Peyer's patch (tissue), 4 donors: ENCODE measurements around the gene TMEM266. TPM values are rescaled to one million over a fixed set of nuclear protein-coding genes. Genes with fewer than 3 reads are reported as not detected.

Source experiments
- DNase-seq, 3 donors: peaks; one replicate each; pipeline ENCODE4 v3.0.0-alpha.2; 2017 to 2019
- H3K27ac ChIP-seq, 4 donors: fragments of 200-600 bp; sonication (generic); one replicate each; pipeline ENCODE4 v1.5.1; 2016 to 2019
- H3K27me3 ChIP-seq, 2 donors: fragments of 200-600 bp; sonication (generic); one replicate each; pipeline ENCODE4 v1.5.1; 2019
- H3K36me3 ChIP-seq, 3 donors: fragments of 200-600 bp; sonication (generic); one replicate each; pipeline ENCODE4 v1.5.1; 2016 to 2019
- H3K4me1 ChIP-seq, 4 donors: fragments of 200-600 bp; sonication (generic); one replicate each; pipeline ENCODE4 v1.5.1; 2016 to 2019
- H3K4me3 ChIP-seq, 4 donors: fragments of 200-600 bp; sonication (generic); 1 replicate in 3 of 4; 2 replicates in 1 of 4; pipeline ENCODE4 v1.5.1; 2016 to 2019; ENCODE audit warnings: mild to moderate bottlenecking in 1 of 4
- H3K9me3 ChIP-seq, 4 donors: fragments of 200-600 bp; sonication (generic); one replicate each; pipeline ENCODE4 v1.5.1; 2016 to 2019; ENCODE audit warnings: mild to moderate bottlenecking in 1 of 4
- CTCF ChIP-seq, 6 experiments: fragments of 450-650 bp in 4 of 6; fragments of 200-600 bp in 2 of 6; sonication (generic) in 1 of 6; IDR thresholded peaks; one replicate each; pipeline ENCODE4 v1.5.1; 2017 to 2019; ENCODE audit warnings: antibody characterized with exemption in 6 of 6, mild to moderate bottlenecking in 3 of 6, moderate library complexity in 1 of 6
- POLR2A ChIP-seq, 2 donors: fragments of 450-650 bp; IDR thresholded peaks; one replicate each; pipeline ENCODE4 v1.5.1; 2017; ENCODE audit warnings: antibody characterized with exemption in 2 of 2, mild to moderate bottlenecking in 2 of 2, moderate library complexity in 2 of 2
- total RNA-seq, 4 donors: library from RNA; depleted of rRNA; stranded (reverse); fragments of >200 nt; gene quantifications; one replicate each; pipeline ENCODE4 v1.1.0, GENCODE V29; 2016

The TMEM266 gene
- total RNA-seq, 4 donors from 2014 or later: not detected

- Histone ChIP-seq H3K36me3 (no peaks in the 10 kb centered on the region), H3K4me3 (no peak overlapping the region), H3K9me3 (no peaks in the 10 kb centered on the region), H3K27me3 (no peaks in the 10 kb centered on the region), H3K4me1 (peaks cover 0 to 11% (median 2%) of the 10 kb centered on the region in 4 donors), H3K27ac (no peak overlapping the region)
- TF ChIP-seq CTCF (IDR thresholded peaks at IDR 0.05) (no peak), POLR2A (IDR thresholded peaks at IDR 0.05) (no peak)
- DNase-seq: no peak
These were observed 93.7 kb downstream of the TMEM266 start for GRCh38 chr15:76153241-76154197.

- Histone ChIP-seq H3K4me3 (no peak overlapping the region), H3K27ac (no peak overlapping the region), H3K9me3 (no peaks in the 10 kb centered on the region), H3K27me3 (no peaks in the 10 kb centered on the region), H3K36me3 (no peaks in the 10 kb centered on the region), H3K4me1 (peaks cover 0 to under 1% (median 0%) of the 10 kb centered on the region in 4 donors)
- no peak for DNase-seq
- TF ChIP-seq CTCF (IDR thresholded peaks at IDR 0.05) (no peak), POLR2A (IDR thresholded peaks at IDR 0.05) (no peak)
These were observed 95.9 kb downstream of the TMEM266 start for GRCh38 chr15:76155731-76156130.

- TF ChIP-seq CTCF (IDR thresholded peaks at IDR 0.05): no peak
- TF ChIP-seq POLR2A (IDR thresholded peaks at IDR 0.05): no peak
- Histone ChIP-seq H3K27ac (no peak overlapping the region), H3K4me1 (peaks cover 0 to 10% (median 0%) of the 10 kb centered on the region in 4 donors), H3K27me3 (no peaks in the 10 kb centered on the region), H3K9me3 (no peaks in the 10 kb centered on the region), H3K4me3 (no peak overlapping the region), H3K36me3 (no peaks in the 10 kb centered on the region)
- no peak for DNase-seq
These were observed 98.4 kb downstream of the TMEM266 start for GRCh38 chr15:76158226-76158625.

- no peak for DNase-seq
- H3K4me3 ChIP-seq: no peak overlapping the region
- no peak for TF ChIP-seq CTCF (IDR thresholded peaks at IDR 0.05)
- no peak for TF ChIP-seq POLR2A (IDR thresholded peaks at IDR 0.05)
- H3K27ac ChIP-seq: no peak overlapping the region
- H3K27me3 ChIP-seq: no peaks in the 10 kb centered on the region
- no peaks in the 10 kb centered on the region for H3K36me3 ChIP-seq
- peaks cover 0 to 10% (median 0%) of the 10 kb centered on the region in 4 donors for H3K4me1 ChIP-seq
- H3K9me3 ChIP-seq: no peaks in the 10 kb centered on the region
These were observed 99.0 kb downstream of the TMEM266 start for GRCh38 chr15:76158815-76159214.

GRCh38 chr15:76159282-76159681, 99.5 kb downstream of the TMEM266 start:
- Histone ChIP-seq H3K27me3 (no peaks in the 10 kb centered on the region), H3K36me3 (no peaks in the 10 kb centered on the region), H3K4me1 (peaks cover 0 to 10% (median 0%) of the 10 kb centered on the region in 4 donors), H3K27ac (no peak overlapping the region), H3K9me3 (no peaks in the 10 kb centered on the region), H3K4me3 (no peak overlapping the region)
- DNase-seq: no peak
- TF ChIP-seq CTCF (IDR thresholded peaks at IDR 0.05) (no peak), POLR2A (IDR thresholded peaks at IDR 0.05) (no peak)
